Measurements from ENCODE around the gene DOCK2. TPM values are rescaled to one million over a fixed set of nuclear protein-coding genes. Genes with fewer than 3 reads are reported as not detected.
"Not testable (repeated sequence)": the region's sequence is repeated elsewhere in the genome, so short reads cannot be mapped to it uniquely, and the experiment has no call there.

The DOCK2 gene
- total RNA-seq, 1 experiment from 2014 or later = 2.2 TPM

- CTCF ChIA-PET = no interaction called here
- TF ChIP-seq EZH2 (IDR thresholded peaks at IDR 0.05; ENCODE audit: borderline replicate concordance, low read depth, low read length, poor library complexity, severe bottlenecking) (no peak), CTCF (conservative IDR thresholded peaks at IDR 0.05; ENCODE audit: low read depth, low read length) (no peak)
- no peak overlapping the region for H3K27ac ChIP-seq (ENCODE audit: low read depth, low read length, poor library complexity, severe bottlenecking)
- BruUV-seq (replicated peaks) = no TSS peak
- intact Hi-C loops (cut with micrococcal nuclease; ENCODE audit: unreplicated experiment) = no loop called here
- H3K4me3 ChIP-seq (ENCODE audit: low read depth, low read length, poor library complexity, severe bottlenecking) = no peak overlapping the region
- H3K4me1 ChIP-seq (ENCODE audit: insufficient read depth, low read length, poor library complexity, severe bottlenecking) = no peaks in the 10 kb centered on the region
- POLR2A ChIA-PET (ENCODE audit: low non-redundant PET) = no interaction called here
- no peaks in the 10 kb centered on the region for H3K27me3 ChIP-seq (replicated peaks; ENCODE audit: insufficient read depth, low read depth, low read length, poor library complexity)
- H3K36me3 ChIP-seq (ENCODE audit: insufficient read depth, low read length, poor library complexity, severe bottlenecking) = no peaks in the 10 kb centered on the region
- H3K9me3 ChIP-seq (ENCODE audit: low read depth, low read length, poor library complexity, severe bottlenecking) = no peaks in the 10 kb centered on the region
- DNase-seq (ENCODE audit: low spot score) = no peak
Observed at GRCh38 chr5:169655353-169655752, 18.3 kb downstream of the DOCK2 start.

- TF ChIP-seq CTCF (conservative IDR thresholded peaks at IDR 0.05; ENCODE audit: low read depth, low read length) = no peak
- no peak for TF ChIP-seq EZH2 (IDR thresholded peaks at IDR 0.05; ENCODE audit: borderline replicate concordance, low read depth, low read length, poor library complexity, severe bottlenecking)
- CTCF ChIA-PET = no interaction called here
- intact Hi-C loops (cut with micrococcal nuclease; ENCODE audit: unreplicated experiment) = no loop called here
Observed at GRCh38 chr5:169656125-169656901, 19.2 kb downstream of the DOCK2 start.

GRCh38 chr5:169657127-169657526 is 20.1 kb downstream of the DOCK2 start:
- DNase-seq (ENCODE audit: low spot score) = no peak
- POLR2A ChIA-PET (ENCODE audit: low non-redundant PET) = no interaction called here
- CTCF ChIA-PET = no interaction called here

More at GRCh38 chr5:169656125-169656901, 19.2 kb downstream of the DOCK2 start:
- no peak for DNase-seq (ENCODE audit: low spot score)
- H3K4me1 ChIP-seq (ENCODE audit: insufficient read depth, low read length, poor library complexity, severe bottlenecking) = no peaks in the 10 kb centered on the region
- H3K27ac ChIP-seq (ENCODE audit: low read depth, low read length, poor library complexity, severe bottlenecking) = no peak overlapping the region
- POLR2A ChIA-PET (ENCODE audit: low non-redundant PET) = no interaction called here
- no peaks in the 10 kb centered on the region for H3K9me3 ChIP-seq (ENCODE audit: low read depth, low read length, poor library complexity, severe bottlenecking)
- BruUV-seq (replicated peaks) = no TSS peak
- H3K4me3 ChIP-seq (ENCODE audit: low read depth, low read length, poor library complexity, severe bottlenecking) = no peak overlapping the region
- no peaks in the 10 kb centered on the region for H3K36me3 ChIP-seq (ENCODE audit: insufficient read depth, low read length, poor library complexity, severe bottlenecking)
- H3K27me3 ChIP-seq (replicated peaks; ENCODE audit: insufficient read depth, low read depth, low read length, poor library complexity) = no peaks in the 10 kb centered on the region

GRCh38 chr5:169662451-169662850 is 25.4 kb downstream of the DOCK2 start:
- not testable (repeated sequence) for H3K27ac ChIP-seq (ENCODE audit: low read depth, low read length, poor library complexity, severe bottlenecking); BruUV-seq (replicated peaks)

More at GRCh38 chr5:169657127-169657526, 20.1 kb downstream of the DOCK2 start:
- TF ChIP-seq EZH2 (IDR thresholded peaks at IDR 0.05; ENCODE audit: borderline replicate concordance, low read depth, low read length, poor library complexity, severe bottlenecking) (no peak), CTCF (conservative IDR thresholded peaks at IDR 0.05; ENCODE audit: low read depth, low read length) (no peak)
- H3K27me3 ChIP-seq (replicated peaks; ENCODE audit: insufficient read depth, low read depth, low read length, poor library complexity) = no peaks in the 10 kb centered on the region
- H3K4me3 ChIP-seq (ENCODE audit: low read depth, low read length, poor library complexity, severe bottlenecking) = no peak overlapping the region
- no peaks in the 10 kb centered on the region for H3K36me3 ChIP-seq (ENCODE audit: insufficient read depth, low read length, poor library complexity, severe bottlenecking)
- H3K4me1 ChIP-seq (ENCODE audit: insufficient read depth, low read length, poor library complexity, severe bottlenecking) = no peaks in the 10 kb centered on the region
- BruUV-seq (replicated peaks) = no TSS peak
- no peak overlapping the region for H3K27ac ChIP-seq (ENCODE audit: low read depth, low read length, poor library complexity, severe bottlenecking)
- intact Hi-C loops (cut with micrococcal nuclease; ENCODE audit: unreplicated experiment) = no loop called here
- H3K9me3 ChIP-seq (ENCODE audit: low read depth, low read length, poor library complexity, severe bottlenecking) = no peaks in the 10 kb centered on the region

More at GRCh38 chr5:169662451-169662850, 25.4 kb downstream of the DOCK2 start:
- H3K4me3 ChIP-seq (ENCODE audit: low read depth, low read length, poor library complexity, severe bottlenecking); H3K27me3 ChIP-seq (replicated peaks; ENCODE audit: insufficient read depth, low read depth, low read length, poor library complexity); H3K36me3 ChIP-seq (ENCODE audit: insufficient read depth, low read length, poor library complexity, severe bottlenecking); H3K4me1 ChIP-seq (ENCODE audit: insufficient read depth, low read length, poor library complexity, severe bottlenecking); DNase-seq (ENCODE audit: low spot score); intact Hi-C loops (cut with micrococcal nuclease; ENCODE audit: unreplicated experiment); CTCF ChIA-PET; H3K9me3 ChIP-seq (ENCODE audit: low read depth, low read length, poor library complexity, severe bottlenecking); POLR2A ChIA-PET (ENCODE audit: low non-redundant PET): not testable (repeated sequence)

All from A673 (cell line).